Measurements from ENCODE around the gene MON1B.

MON1B gene

GRCh38 chr16:77220427-77220826 is 29.4 kb downstream of the MON1B start:
- TF ChIP-seq CTCF (IDR thresholded peaks at IDR 0.05), result no peak

- TF ChIP-seq CTCF (IDR thresholded peaks at IDR 0.05), result no peak
Measured at GRCh38 chr16:77221482-77221881, 30.5 kb downstream of the MON1B start.

- peak; percentile 48; the same call in 1 of the 2 replicates for TF ChIP-seq CTCF (IDR thresholded peaks at IDR 0.05)
Measured at GRCh38 chr16:77223184-77223583, 32.2 kb downstream of the MON1B start.

- TF ChIP-seq CTCF (IDR thresholded peaks at IDR 0.05), result no peak
Measured at GRCh38 chr16:77225182-77225581, 34.2 kb downstream of the MON1B start.

- no peak for TF ChIP-seq CTCF (IDR thresholded peaks at IDR 0.05)
Measured at GRCh38 chr16:77227745-77228144, 36.8 kb downstream of the MON1B start.

GRCh38 chr16:77231047-77231446 is 40.1 kb downstream of the MON1B start:
- no peak for TF ChIP-seq CTCF (IDR thresholded peaks at IDR 0.05)

GRCh38 chr16:77233799-77234519 is 43.0 kb downstream of the MON1B start:
- TF ChIP-seq CTCF (IDR thresholded peaks at IDR 0.05), result no peak

GRCh38 chr16:77234611-77235010 is 43.6 kb downstream of the MON1B start:
- TF ChIP-seq CTCF (IDR thresholded peaks at IDR 0.05), result no peak
